WI38 (cell line): Measurements from ENCODE around the gene RAB15.

Source experiments
- H3K4me3 ChIP-seq: 2 replicates; pipeline ENCODE4 v1.5.1; 2011; ENCODE audit warnings: low read depth, mild to moderate bottlenecking, control low read depth, low read length
- CTCF ChIP-seq: IDR thresholded peaks from 2 replicates; pipeline ENCODE4 v1.5.1; 2012; ENCODE audit warnings: low read depth, mild to moderate bottlenecking, control low read depth, low read length

RAB15 gene

GRCh38 chr14:64955297-64955696, 16.8 kb downstream of the RAB15 start:
- no peak overlapping the region for H3K4me3 ChIP-seq
- no peak for TF ChIP-seq CTCF

- no peak for TF ChIP-seq CTCF
- no peak overlapping the region for H3K4me3 ChIP-seq
Observed at GRCh38 chr14:64954491-64955240, 17.5 kb downstream of the RAB15 start.

GRCh38 chr14:64953661-64954060, 18.5 kb downstream of the RAB15 start:
- TF ChIP-seq CTCF: no peak
- no peak overlapping the region for H3K4me3 ChIP-seq

- no peak overlapping the region for H3K4me3 ChIP-seq
- no peak for TF ChIP-seq CTCF
Observed at GRCh38 chr14:64953310-64953654, 18.9 kb downstream of the RAB15 start.

- TF ChIP-seq CTCF: no peak
- no peak overlapping the region for H3K4me3 ChIP-seq
Observed at GRCh38 chr14:64952598-64953309, 19.4 kb downstream of the RAB15 start.

GRCh38 chr14:64951724-64952123, 20.4 kb downstream of the RAB15 start:
- H3K4me3 ChIP-seq: no peak overlapping the region
- no peak for TF ChIP-seq CTCF

- no peak overlapping the region for H3K4me3 ChIP-seq
- no peak for TF ChIP-seq CTCF
Observed at GRCh38 chr14:64951291-64951690, 20.8 kb downstream of the RAB15 start.
